A673 (cell line): ENCODE measurements around the gene CDK14. TPM values are rescaled to one million over a fixed set of nuclear protein-coding genes. Genes with fewer than 3 reads are reported as not detected.
"Not testable (repeated sequence)": the region's sequence is repeated elsewhere in the genome, so short reads cannot be mapped to it uniquely, and the experiment has no call there.

Experiments
- BruUV-seq: library from RNA; stranded (reverse); fragments of 400-500 nt; replicated peaks from 2 replicates; lab custom pipeline; 2021; lab: Mats Ljungman, UMichigan
- CTCF ChIA-PET: fragments of 300-600 bp; sonication (Branson Sonifier 250); formaldehyde crosslinking; loops from one replicate; lab custom pipeline; 2022; ENCODE audit warnings: antibody characterized with exemption; lab: Charles Lee
- POLR2A ChIA-PET: fragments of 300-600 bp; sonication (Branson Sonifier 250); formaldehyde crosslinking; loops from one replicate; lab custom pipeline; 2022; ENCODE audit warnings: antibody characterized with exemption; ENCODE audit not compliant: low non-redundant PET; lab: Charles Lee
- DNase-seq: peaks from one replicate; pipeline ENCODE4 v3.0.0-alpha.2; 2015; ENCODE audit warnings: low spot score
- H3K27ac ChIP-seq: fragments of 200-600 bp; sonication (generic); 2 replicates; pipeline ENCODE4 v1.5.1; 2016; ENCODE audit warnings: mixed run types, low read depth, mild to moderate bottlenecking, mixed read lengths, antibody characterized with exemption, low read length; ENCODE audit not compliant: poor library complexity, severe bottlenecking
- H3K27me3 ChIP-seq: fragments of 200-600 bp; sonication (generic); replicated peaks from 2 replicates; pipeline ENCODE4 v1.6.1; 2017; ENCODE audit warnings: mixed run types, low read depth, mild to moderate bottlenecking, mixed read lengths, antibody characterized with exemption, low read length; ENCODE audit not compliant: insufficient read depth, poor library complexity
- H3K36me3 ChIP-seq: fragments of 200-600 bp; sonication (generic); 2 replicates; pipeline ENCODE4 v1.6.1; 2016; ENCODE audit warnings: mixed run types, mild to moderate bottlenecking, mixed read lengths, antibody characterized with exemption, low read length; ENCODE audit not compliant: insufficient read depth, poor library complexity, severe bottlenecking
- H3K4me1 ChIP-seq: fragments of 200-600 bp; sonication (generic); 2 replicates; pipeline ENCODE4 v1.6.1; 2017; ENCODE audit warnings: mixed run types, mild to moderate bottlenecking, mixed read lengths, antibody characterized with exemption, low read length; ENCODE audit not compliant: insufficient read depth, poor library complexity, severe bottlenecking
- H3K4me3 ChIP-seq: fragments of 200-600 bp; sonication (generic); 2 replicates; pipeline ENCODE4 v1.5.1; 2016; ENCODE audit warnings: low read depth, mixed run types, mild to moderate bottlenecking, mixed read lengths, low read length; ENCODE audit not compliant: poor library complexity, severe bottlenecking
- H3K9me3 ChIP-seq: fragments of 200-600 bp; sonication (generic); 2 replicates; pipeline ENCODE4 v1.6.1; 2016; ENCODE audit warnings: mixed run types, low read depth, mild to moderate bottlenecking, mixed read lengths, antibody characterized with exemption, low read length; ENCODE audit not compliant: poor library complexity, severe bottlenecking
- EZH2 ChIP-seq: fragments of 200-600 bp; sonication (generic); IDR thresholded peaks from 2 replicates; pipeline ENCODE4 v1.6.1; 2017; ENCODE audit warnings: borderline replicate concordance, low read depth, mild to moderate bottlenecking, mixed read lengths, antibody characterized with exemption, low read length; ENCODE audit not compliant: poor library complexity, severe bottlenecking
- intact Hi-C: fragments of 100-400 bp; cut with micrococcal nuclease; formaldehyde crosslinking; loops from one replicate; pipeline ENCODE4 v1.10.0; 2022; ENCODE audit not compliant: unreplicated experiment
- total RNA-seq: library from RNA; stranded (reverse); gene quantifications from 2 replicates; pipeline ENCODE4 v1.2.3, GENCODE V29; 2021
- TF ChIP-seq, protein P1 (sequence below): fragments of 300-800, 200-600 bp; sonication (generic); conservative IDR thresholded peaks from 2 replicates; pipeline ENCODE4 v1.5.1; 2017; ENCODE audit warnings: low read depth, mild to moderate bottlenecking, antibody characterized with exemption, low read length, moderate library complexity, mixed read lengths

CDK14 gene
- total RNA-seq, 1 experiment from 2014 or later, result 128 TPM

- H3K4me3 ChIP-seq, result no peak overlapping the region
- TF ChIP-seq EZH2, result no peak
- TF ChIP-seq, protein P1, sequence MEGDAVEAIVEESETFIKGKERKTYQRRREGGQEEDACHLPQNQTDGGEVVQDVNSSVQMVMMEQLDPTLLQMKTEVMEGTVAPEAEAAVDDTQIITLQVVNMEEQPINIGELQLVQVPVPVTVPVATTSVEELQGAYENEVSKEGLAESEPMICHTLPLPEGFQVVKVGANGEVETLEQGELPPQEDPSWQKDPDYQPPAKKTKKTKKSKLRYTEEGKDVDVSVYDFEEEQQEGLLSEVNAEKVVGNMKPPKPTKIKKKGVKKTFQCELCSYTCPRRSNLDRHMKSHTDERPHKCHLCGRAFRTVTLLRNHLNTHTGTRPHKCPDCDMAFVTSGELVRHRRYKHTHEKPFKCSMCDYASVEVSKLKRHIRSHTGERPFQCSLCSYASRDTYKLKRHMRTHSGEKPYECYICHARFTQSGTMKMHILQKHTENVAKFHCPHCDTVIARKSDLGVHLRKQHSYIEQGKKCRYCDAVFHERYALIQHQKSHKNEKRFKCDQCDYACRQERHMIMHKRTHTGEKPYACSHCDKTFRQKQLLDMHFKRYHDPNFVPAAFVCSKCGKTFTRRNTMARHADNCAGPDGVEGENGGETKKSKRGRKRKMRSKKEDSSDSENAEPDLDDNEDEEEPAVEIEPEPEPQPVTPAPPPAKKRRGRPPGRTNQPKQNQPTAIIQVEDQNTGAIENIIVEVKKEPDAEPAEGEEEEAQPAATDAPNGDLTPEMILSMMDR, result no peak
- no TSS peak for BruUV-seq
- peaks cover 26% of the 10 kb centered on the region for H3K36me3 ChIP-seq
- no peak overlapping the region for H3K27ac ChIP-seq
- ChIA-PET CTCF (no interaction called here), POLR2A (no interaction called here)
- H3K4me1 ChIP-seq, result peaks cover 23% of the 10 kb centered on the region
- DNase-seq, result no peak
- H3K9me3 ChIP-seq, result peaks cover 20% of the 10 kb centered on the region
- H3K27me3 ChIP-seq, result no peaks in the 10 kb centered on the region
- intact Hi-C loops, result no loop called here
Observed at GRCh38 chr7:90792301-90792700, 196.2 kb downstream of the CDK14 start.

DNA sequence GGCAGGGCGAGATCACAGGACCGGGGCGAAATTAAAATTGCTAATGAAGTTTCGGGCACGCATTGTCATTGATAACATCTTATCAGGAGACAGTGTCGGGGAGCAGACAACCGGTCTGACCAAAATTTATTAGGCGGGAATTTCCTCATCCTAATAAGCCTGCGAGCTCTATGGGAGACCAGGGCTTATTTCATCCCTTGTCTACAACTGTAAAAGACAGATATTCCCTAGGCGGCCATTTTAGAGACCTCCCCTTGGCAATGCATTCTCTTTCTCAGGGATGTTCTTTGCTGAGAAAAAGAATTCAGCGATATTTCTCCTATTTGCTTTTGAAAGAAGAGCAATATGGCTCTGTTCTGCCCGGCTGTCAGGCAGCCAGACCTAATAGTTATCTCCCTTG lies 198.1 kb downstream of the CDK14 start:
- intact Hi-C loops, H3K4me3 ChIP-seq, H3K27me3 ChIP-seq, CTCF ChIA-PET, DNase-seq, H3K4me1 ChIP-seq, BruUV-seq, H3K27ac ChIP-seq, POLR2A ChIA-PET: not testable (repeated sequence)
- H3K9me3 ChIP-seq, result peaks cover 20% of the 10 kb centered on the region
- H3K36me3 ChIP-seq, result peaks cover 26% of the 10 kb centered on the region

DNA sequence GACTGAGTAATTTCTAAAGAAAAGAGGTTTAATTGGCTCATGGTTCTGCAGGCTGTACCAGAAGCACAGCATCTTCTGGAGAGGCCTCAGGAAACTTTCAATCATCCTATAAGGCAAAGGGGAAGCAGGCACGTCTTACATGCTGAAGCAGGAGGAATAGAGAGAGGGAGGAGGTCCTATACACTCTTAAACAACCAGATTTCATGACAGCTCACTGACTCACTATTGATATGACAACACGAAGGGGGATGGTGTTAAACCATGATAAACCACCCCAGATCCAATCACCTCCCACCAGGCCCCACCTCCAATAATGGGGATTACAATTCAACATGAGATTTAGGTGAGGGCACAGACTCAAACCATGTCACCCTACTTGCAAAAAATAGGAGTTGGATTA lies 201.5 kb downstream of the CDK14 start:
- POLR2A ChIA-PET, result no interaction called here

DNA sequence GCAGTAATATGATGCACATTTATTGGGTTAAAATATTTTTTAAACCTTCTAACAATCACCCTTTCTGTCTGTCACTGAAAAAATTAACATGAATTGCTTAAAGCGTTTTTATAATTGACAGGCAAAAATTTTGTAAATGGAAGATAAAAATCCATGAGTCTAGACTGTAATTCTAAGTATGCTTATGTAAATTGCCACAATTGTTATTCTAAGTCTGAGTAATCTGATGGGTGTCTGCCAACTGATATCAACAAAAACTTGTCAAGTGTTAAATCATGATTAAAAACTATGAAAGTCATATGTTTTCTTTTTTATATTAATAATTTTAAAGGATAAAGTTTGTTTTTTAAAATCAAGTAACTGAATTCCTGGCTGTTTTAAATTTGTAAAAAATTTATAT lies 208.2 kb downstream of the CDK14 start:
- DNase-seq, result no peak
- Histone ChIP-seq H3K4me3 (no peak overlapping the region), H3K27me3 (no peaks in the 10 kb centered on the region), H3K27ac (no peak overlapping the region), H3K9me3 (peaks cover 9% of the 10 kb centered on the region), H3K36me3 (peaks cover 9% of the 10 kb centered on the region), H3K4me1 (peaks cover 2% of the 10 kb centered on the region)
- POLR2A ChIA-PET, result no interaction called here
- intact Hi-C loops, result no loop called here
- no TSS peak for BruUV-seq
- CTCF ChIA-PET, result no interaction called here
- no peak for TF ChIP-seq EZH2
- TF ChIP-seq, protein P1, result no peak

More for the DNA sequence above, 201.5 kb downstream of the CDK14 start:
- Histone ChIP-seq H3K36me3 (peaks cover 15% of the 10 kb centered on the region), H3K9me3 (peaks cover 16% of the 10 kb centered on the region), H3K4me1 (no peaks in the 10 kb centered on the region), H3K4me3 (no peak overlapping the region), H3K27me3 (no peaks in the 10 kb centered on the region), H3K27ac (no peak overlapping the region)
- CTCF ChIA-PET, result no interaction called here
- DNase-seq, result no peak
- intact Hi-C loops, result no loop called here
- BruUV-seq, result no TSS peak
- TF ChIP-seq, protein P1, result no peak
- no peak for TF ChIP-seq EZH2

DNA sequence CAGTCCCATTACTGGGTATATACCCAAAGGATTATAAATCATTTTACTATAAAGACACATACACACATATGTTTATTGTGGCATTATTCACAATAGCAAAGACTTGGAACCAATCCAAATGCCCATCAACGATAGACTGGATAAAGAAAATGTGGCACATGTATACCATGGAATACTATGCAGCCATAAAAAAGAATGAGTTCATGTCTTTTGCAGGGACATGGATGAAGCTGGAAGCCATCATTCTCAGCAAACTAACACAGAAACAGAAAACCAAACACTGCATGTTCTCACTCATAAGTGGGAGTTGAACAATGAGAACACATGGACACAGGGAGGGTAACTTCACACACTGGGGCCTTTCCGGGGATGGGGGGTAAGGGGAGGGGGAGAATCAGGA lies 219.4 kb downstream of the CDK14 start:
- H3K27ac ChIP-seq, H3K27me3 ChIP-seq, H3K4me3 ChIP-seq, BruUV-seq, H3K9me3 ChIP-seq, DNase-seq, CTCF ChIA-PET, H3K36me3 ChIP-seq, POLR2A ChIA-PET, intact Hi-C loops: not testable (repeated sequence)
- peaks cover 34% of the 10 kb centered on the region for H3K4me1 ChIP-seq
